HG03432 (cell line): ENCODE data around the gene MYO7B.
A peak's percentile ranks its signal among the peaks of the same experiment; 100 is the strongest.
"Not testable (repeated sequence)": the region's sequence is repeated elsewhere in the genome, so short reads cannot be mapped to it uniquely, and the experiment has no call there.

Source experiments
- ATAC-seq: cut with Tn5 transposase; IDR thresholded peaks from one replicate; pipeline ENCODE4 v1.9.1; 2021; ENCODE audit warnings: mild to moderate bottlenecking, moderate library complexity; ENCODE audit not compliant: unreplicated experiment

Gene MYO7B

DNA sequence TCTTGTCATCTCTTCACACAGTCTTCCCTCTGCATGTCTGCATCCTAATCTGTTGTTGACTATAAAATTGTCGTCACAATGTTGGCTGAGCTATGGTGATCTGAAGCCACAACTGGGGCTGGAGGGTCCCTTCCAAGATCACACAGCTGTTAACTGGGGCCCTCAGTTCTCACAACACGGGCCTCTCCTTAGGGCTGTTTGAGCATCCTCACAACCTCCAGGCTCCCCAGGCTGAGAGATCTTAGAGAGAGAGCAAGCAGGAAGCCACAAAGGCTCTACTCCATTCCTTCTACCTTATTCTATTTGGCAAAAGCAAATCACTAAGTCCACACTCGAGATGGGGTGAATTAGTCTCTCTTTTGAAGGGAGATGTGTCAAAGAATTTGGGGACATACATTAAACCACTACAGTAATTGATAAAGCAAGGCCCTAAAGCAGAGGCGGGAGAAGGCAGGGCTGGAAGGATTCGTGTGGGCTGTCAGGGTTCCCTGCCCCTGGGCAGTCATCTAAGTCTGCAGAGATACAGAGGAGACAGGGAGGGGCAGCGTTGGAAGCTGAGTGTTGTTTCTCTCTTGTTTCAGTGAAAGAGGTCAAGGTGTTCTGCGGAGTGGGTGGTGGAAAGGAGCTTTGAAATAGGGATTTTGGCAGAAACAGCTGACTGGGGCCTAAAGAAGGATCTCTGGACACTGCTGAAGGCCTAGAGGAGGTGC is 15.9 kb downstream of the MYO7B start:
- ATAC-seq = no peak

DNA sequence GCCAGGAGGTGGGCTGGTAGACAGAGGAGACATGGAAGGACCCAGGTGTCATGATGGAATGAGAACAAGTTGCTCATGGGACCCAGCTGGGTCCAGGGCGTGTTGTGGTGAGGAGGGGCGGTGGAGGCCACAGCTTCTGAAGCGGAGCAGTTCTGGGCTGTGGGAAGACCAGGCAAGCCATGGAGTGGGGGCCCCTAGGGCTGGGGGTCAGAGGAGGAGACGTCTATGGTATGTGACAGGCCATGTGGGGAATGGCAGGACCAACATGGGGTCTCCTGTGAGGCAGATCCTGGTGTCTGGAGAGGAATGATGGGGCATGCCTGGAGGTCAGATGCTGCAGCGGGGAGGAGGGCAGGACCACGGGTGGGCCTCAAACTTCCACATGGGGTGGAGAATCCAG is 16.9 kb downstream of the MYO7B start:
- no peak for ATAC-seq

DNA sequence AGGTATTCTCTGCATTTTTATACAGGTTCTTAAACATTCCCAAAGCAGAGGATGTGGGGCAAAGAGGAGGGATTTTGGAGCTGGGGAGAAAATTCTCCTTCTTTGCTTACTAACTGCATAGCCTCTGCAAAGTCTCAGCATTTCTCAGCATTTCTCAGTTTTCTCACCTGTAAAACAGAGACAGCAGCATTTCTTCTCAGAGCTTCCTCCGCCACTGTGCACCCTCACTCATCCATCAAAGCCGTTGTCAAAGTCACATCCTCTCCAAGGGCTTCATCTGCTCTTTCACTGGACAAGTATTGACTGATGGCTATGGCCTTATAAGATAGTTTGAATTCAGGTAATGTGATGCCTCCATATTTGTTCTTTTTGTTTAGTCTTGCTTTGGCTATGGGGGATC is 17.4 kb downstream of the MYO7B start:
- no peak for ATAC-seq

DNA sequence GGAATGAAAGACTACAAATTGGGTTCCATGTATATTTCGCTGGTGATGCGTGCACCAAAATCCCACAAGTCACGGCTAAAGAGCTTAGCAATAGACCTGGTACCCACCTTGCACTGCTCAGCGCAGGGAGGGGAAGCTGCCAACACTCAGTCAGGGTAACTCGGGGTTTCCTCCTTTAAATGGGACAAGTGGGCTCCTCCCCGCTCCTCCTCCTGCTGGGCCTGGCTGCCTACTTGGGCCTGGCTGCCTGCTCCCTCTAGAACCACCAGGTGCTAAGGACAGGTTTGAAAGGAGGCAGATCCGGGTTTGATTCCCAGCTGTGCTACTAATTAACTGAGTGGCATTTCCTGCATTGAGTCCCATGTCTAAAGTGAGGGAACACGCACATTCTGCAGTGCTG is 23.4 kb downstream of the MYO7B start:
- ATAC-seq = no peak

DNA sequence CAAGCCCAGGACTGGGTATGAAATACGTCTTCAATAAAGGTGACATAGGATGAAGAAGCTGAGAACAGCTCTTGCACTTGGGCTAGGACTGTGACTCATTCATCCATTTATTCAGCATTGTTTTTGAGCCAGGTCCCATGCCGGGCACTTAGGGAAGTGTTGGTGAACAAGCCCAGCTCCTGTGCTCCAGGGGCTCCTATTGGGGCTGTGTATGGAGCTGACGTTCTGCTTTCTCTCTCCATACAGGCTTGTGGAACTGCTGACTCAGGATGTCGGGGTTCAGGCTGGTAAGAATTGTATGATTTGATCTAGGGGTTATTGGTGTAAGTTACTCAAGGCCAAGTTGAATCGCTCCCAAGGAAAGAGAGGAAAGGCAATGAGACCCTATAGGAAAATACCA is 24.0 kb downstream of the MYO7B start:
- no peak for ATAC-seq

DNA sequence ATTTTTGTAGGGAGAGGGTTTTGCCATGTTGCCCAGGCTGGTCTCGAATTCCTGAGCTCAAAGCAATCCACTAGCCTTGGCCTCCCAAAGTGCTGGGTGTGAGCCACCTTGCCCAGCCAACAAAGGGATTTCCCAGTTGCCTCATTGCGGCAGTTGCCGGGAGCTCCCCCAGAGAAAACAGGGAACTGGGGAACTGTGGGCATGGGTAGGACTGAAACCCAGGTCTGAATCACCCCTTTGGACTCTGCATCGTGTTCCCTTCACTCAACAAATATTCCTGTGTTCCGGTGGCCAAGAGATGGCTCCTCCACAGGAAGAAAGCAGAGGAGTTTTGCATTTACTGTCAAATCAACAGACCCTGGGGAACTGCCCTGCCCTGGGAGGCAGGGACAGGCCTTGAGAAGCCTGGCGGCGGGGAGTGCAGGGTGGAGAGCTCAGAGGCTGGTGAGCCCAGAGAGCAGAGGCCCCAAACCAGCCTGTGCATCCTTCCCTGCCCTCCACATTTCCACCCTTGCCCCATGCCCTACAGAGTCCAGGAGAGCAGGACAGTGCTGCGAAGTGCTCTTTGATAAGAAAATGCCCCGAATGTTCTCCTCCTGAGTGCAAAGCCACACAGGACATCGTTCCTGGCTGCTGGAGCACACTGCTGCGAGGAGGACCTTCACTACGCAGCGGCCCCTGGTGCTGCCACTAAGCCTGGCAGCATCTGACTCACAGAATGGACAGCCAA is 24.9 kb downstream of the MYO7B start:
- ATAC-seq = no peak

DNA sequence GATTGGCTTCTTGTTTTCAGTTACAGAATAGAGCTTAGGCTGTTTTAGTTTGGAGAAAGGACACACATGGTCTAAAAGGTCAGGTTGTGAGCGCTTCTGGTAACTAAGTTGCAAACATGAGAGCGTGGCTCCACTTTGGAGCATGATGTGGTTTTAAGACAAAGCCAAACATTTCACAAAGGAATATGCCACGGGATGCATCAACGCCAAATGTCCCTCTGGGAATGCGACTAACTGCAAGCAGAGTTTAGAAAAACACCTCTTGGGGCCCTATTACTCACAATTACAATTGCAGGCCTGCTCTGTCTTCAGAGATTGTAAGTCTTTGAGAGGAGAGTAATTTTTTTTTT is 25.4 kb downstream of the MYO7B start:
- ATAC-seq = no peak

DNA sequence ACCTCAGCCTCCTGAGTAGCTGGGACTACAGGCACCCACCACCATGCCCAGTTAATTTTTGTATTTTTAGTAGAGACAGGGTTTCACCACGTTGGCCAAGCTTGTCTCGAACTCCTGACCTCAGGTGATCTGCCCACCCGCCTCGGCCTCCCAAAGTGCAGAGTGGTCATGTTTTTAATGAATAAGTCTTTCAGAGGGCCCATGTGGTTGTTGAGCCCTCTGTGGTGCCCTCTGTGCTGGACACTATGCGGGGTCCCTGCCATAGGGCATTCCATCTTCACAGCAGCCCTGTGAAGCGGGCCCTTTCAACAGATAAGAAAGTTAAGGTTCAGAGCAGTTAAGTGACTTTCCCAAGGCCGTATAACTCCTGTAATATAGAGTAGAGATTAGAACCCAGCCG is 25.9 kb downstream of the MYO7B start:
- ATAC-seq = no peak

DNA sequence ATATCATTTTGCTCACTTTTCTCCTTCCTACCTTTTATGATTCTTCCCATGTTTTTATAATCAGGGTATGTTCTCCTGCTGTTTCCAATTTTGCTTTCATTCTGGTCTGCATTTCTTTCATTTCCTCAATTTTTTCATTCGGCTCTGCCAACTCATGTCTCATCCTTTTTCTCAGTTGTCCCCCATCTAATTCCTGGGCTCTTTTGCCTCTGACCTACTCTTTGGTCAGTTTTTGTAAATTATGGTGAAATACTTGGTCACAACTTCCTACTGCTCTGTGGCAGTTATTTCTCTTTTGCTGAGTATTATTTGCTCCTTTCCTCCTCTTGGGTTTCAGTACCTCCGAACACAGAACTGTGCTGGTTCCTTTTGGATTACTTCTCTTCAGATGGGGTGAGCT is 27.5 kb downstream of the MYO7B start:
- no peak for ATAC-seq

DNA sequence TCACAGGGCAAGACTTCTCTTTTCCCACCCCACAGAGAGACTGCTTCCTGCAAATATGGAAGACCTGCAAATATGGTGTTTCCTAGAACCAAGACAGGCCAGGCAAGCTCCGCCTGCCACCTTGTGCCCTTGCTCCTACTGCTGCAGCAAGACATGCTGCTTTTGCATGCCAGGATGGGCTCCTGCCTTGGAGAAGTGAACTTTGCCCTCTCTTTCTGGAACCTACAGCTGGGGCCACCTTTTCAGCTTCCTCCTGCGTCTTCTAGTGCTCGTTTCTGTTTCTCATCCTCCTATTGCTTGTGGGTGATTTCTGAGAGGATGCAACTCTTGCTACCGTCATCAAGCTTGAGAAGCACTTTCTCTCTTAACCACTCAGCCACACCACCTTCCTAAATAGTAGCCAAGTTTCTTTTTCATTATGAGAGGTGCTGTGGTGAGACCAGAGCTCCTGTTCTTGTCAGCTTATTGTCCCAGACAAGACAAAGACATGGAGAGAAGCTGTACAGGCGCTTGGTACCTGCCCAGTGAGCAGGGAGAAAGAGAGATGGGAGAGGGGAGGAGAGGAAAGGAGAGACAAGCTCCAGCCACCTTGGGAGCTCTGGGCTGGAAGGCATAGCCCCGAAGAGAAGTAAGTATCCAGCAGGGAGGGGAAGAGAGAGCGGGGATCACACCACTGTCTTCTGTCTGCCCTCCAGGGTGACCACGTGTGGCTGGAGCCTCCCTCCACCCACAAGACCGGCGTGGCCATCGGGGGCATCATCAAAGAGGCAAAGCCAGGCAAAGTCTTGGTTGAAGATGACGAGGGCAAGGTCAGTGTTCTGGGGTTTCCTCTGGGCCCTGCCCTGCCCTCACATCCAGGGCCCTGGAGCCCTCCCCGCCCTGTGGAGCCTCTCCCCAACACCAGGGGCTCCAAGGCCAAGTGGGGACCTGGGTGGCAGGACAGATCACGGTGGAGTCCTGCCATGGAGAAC is 28.3 kb downstream of the MYO7B start:
- peak; percentile 96 for ATAC-seq

DNA sequence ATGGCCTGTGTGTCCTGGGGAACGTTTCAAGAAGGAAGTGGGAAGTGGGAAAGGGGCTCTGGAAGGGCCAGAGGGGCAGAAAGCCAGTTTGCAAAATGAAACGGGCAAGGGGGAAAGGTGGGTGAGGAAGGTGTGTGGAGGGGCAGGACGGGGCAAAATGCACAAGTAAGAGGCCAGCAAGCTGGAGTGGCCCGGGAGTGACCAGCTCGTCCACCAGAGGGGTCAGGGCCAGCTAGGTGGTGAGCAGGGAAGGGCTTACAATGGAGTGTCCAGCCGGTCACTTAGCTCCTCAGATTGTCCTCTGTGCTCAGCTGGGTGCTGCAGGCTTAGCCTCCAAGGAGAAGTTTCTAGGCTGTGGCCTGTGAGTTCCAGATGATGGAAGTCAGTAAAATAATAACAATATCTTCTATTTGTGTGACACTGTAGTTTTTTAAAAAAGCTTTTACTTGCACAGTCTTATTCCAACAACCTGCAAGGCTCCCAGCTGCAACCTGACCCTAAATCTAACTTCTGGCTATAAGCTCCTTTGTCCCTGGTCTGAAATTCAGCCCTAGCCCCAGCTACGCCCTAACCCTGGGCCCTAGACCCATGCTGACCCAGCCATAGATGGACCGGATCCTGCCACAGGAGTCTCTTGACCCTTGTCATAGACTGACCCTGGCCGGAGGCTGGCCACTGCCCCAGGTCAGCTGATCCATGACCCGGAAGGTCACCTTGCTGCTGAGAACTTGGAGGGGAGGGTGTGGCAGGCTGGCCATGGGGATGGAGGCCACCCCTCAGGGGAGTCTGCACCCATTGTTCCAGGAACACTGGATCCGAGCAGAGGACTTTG is 29.2 kb downstream of the MYO7B start:
- ATAC-seq = no peak

DNA sequence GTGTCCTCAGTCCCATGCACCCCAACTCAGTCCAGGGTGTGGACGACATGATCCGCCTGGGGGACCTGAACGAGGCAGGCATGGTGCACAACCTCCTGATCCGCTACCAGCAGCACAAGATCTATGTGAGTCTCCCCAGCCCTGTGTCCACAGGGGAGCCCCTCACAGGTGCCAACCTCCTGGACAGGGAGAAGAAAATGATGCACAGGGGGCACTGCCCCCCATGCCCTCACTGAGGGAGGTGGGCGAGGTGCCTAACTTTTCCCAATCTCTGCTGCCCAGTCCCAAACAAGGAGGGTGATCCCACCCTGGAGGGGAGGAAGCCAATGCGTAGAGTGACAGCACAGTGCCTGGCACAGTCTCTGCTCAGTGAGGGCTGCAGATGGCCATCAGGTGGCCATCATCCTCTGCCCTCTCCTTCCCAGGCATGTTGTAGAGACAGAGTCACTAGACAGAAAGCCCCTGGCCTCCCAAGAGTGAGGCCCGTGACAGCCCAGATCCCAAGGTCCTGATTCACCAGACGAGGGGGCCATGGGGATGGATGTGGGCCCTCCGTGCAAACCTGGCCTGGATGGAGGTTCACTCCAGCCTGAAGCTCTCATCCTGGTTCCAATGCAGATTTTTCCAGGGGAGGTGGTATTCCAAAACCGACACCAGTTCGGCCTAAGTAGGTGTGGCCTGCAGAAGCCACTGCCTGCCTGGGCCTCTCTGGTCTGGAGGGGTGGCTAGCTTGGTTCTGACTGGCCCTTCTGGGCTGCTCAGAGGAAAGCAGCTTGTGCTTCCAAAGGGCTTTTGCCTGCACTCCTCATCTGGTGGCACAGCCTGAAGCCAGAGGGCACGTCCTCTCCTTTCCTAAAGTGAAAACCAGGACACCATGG is 30.0 kb downstream of the MYO7B start:
- ATAC-seq = no peak

DNA sequence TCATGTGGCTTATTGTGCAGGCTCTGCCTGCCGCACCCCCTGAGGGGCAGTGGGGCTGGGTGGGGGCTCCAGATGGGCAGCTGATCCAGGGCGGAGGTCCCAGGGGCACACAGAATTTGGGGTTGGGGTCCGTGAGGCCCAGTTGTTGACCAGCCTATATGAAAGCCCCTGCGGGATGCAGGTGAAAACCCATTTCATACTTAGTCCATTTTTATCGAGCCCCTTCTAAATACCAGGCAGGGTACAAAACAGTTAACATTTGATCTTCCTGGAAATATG is 30.6 kb downstream of the MYO7B start:
- ATAC-seq = no peak

DNA sequence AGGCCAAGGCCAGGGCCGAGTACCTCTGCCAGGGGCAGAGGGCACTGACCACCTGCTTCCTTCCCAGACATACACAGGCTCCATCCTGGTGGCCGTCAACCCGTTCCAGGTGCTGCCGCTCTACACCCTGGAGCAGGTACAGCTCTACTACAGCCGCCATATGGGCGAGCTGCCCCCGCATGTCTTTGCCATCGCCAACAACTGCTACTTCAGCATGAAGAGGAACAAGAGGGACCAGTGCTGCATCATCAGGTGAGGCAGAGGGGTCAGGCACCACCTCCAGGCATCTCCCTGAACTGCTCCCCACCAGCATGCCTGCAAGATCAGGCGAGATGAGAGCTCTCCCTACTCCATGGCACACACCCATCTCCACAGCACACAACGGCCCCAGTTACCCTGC is 31.1 kb downstream of the MYO7B start:
- ATAC-seq = no peak

DNA sequence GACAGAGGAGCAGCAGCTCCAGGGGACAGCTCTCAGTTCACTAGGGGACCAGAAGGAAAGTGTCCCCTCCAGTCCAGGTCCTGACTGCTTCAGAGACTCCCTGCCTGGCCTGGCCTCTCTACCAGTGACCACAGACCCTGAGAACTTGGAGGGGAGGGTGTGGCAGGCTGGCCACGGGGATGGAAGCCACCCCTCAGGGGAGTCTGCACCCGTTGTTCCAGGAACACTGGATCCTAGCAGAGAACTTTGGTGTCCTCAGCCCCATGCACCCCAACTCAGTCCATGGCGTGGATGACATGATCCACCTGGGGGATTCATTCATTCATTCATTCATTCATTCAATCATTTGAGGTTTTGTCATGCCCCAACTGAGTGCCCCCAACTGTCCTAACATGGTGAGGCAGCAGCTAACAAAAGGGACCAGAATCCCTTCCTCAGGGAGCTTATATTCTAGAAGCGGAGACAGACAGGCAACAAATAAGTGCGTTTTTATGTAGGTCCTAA is 31.9 kb downstream of the MYO7B start:
- ATAC-seq = no peak

DNA sequence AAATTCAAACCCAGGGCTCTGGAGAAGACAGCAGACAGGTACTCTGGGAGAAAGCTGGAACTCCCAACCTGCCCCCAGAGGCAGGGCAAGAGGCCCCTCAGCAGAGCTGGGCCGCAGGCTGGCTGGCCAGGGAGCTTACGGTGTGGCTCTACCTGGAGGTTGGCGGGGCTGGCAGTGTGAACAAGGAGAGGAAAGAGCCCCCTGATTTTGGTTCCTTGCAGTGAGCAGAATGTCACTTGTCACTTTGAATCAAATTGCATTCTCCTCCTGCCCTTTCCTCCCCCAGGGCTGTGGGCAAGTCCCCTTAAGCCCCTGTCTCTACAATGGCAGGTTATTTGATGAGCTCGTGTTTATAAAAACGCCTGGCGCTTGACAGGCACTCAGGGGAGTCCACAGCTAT is 32.6 kb downstream of the MYO7B start:
- no peak for ATAC-seq

DNA sequence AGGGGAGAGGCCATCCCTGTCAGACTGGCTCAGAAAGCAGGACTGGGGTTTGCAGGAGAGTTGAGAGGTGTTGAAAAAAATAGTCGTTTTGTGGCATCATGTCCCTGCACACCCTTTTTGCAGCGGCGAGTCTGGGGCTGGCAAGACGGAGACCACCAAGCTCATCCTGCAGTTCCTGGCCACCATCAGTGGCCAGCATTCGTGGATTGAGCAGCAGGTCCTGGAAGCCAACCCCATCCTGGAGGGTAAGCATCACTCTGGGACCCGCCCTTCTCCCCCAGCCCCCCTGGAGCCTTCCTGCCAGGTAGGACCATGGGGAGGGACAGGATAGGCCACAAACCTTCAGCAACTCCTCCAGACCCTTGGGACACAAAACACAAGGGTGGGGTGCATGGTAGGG is 34.2 kb downstream of the MYO7B start:
- no peak for ATAC-seq

DNA sequence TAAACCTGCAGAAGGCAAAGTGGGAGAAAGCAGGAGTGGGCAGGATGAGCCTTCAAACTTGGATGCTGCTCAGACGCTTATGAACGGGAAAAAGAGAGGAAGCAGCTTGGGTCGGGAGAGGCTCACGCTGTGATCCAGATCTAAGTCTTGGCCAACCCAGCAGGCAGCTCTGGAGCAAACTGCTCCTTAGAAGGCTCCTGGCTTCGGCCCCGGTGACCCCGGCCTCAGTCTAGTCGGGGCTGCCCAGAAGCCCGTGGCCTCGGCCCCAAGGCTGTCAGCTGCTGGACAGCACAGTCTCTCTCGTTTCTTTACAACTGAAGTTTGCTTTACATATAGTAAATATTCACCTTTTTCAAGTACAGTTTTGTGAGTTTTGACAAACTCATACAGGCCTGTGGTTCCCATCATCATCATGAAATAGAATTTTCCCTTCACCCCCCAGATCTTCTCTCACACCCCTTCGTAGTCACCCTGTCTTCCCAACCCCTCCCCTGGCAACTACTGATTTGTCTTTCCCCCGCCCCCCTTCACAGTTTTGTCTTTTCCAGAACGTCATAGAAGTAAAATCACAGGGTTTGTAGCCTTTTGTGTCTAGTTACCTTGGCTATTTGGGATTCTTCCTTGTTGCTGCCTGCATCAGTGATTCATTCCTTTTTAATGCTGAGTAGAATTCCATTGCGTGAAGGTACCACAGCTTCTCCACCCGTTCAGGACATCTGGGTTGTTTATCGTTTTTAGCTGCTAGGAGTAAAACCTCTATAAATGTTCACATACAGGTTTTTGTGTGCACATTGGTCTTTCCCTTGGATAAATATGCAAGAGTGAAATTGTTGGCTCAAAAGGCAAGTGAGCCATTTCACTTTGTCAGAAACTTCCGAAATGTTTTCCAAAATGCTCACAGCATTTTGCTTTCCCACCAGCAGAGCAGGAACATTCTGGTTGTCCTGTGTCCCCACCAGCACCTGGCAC is 35.1 kb downstream of the MYO7B start:
- ATAC-seq = no peak

DNA sequence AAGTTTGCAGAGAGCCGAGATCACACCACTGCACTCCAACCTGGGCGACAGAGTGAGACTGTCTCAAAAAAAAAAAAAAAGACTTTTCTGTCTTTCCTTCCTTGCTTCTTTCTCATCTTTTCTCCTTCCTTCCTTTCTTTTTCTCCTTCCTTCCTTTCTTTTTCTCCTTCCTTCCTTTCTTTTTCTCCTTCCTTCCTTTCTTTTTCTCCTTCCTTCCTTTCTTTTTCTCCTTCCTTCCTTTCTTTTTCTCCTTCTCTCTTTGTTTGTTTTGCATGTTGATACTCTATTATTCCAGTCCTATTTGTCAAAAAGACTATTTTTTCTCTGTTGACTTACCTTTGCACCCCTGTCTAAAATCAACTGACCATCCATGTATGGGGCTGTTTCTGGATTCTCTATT is 36.9 kb downstream of the MYO7B start:
- not testable (repeated sequence) for ATAC-seq
